PC-3 (cell line): Measurements from ENCODE around the gene PMFBP1.

Experiments used
- EZH2 ChIP-seq: fragments of 300-600 bp; sonication (generic); IDR thresholded peaks from one replicate; pipeline ENCODE4 v1.6.1; 2017; ENCODE audit warnings: antibody characterized with exemption, mild to moderate bottlenecking, low read length; ENCODE audit not compliant: unreplicated experiment
- EZH2phosphoT487 ChIP-seq: fragments of 300-600 bp; sonication (generic); IDR thresholded peaks from 2 replicates; pipeline ENCODE4 v1.6.1; 2018; ENCODE audit warnings: mild to moderate bottlenecking, antibody characterized with exemption, low read length, borderline replicate concordance
- TF ChIP-seq, protein P1 (sequence below): fragments of 300-600 bp; sonication (generic); conservative IDR thresholded peaks from 2 replicates; pipeline ENCODE4 v1.5.1; 2017; ENCODE audit warnings: antibody characterized with exemption, low read depth, mild to moderate bottlenecking, low read length

DNA sequence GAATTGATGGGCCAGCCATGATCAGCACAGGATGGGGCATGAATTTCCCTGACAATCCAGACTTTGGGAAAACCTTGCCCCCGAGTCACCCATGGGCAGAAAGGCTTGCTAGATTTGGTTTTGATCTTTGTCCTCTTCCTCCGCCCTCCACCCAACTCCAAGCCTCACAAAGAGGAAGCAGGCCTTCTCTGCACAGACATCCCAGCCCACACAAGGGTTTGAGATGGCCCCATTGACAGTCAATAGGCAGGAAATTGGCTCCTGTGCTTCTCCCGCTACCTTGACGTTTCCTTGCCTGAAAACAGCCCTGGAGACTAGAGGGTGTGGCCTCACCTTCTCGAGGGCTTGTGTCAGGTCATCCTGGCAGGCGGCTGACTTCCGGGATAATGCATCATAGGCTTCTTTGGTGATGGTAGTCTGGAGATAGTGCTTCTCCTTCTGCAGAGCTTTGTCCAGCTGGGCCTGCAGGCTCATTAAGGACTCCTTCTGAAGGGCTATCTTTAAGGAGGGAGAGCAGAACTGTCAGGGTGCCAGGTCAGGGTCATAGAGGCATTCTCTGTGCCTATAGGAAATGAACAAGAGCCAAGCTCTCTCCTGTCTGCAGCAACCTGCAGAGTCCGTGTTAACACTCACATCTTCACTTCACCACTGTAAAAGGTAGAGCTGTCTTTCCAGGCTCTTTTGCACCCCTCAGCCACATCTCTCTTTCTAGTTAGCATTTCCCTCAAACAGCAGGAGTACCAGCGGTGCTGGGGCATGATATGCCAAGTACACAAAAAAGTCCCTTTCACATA, 46.1 kb downstream of the PMFBP1 start:
- TF ChIP-seq, protein P1, sequence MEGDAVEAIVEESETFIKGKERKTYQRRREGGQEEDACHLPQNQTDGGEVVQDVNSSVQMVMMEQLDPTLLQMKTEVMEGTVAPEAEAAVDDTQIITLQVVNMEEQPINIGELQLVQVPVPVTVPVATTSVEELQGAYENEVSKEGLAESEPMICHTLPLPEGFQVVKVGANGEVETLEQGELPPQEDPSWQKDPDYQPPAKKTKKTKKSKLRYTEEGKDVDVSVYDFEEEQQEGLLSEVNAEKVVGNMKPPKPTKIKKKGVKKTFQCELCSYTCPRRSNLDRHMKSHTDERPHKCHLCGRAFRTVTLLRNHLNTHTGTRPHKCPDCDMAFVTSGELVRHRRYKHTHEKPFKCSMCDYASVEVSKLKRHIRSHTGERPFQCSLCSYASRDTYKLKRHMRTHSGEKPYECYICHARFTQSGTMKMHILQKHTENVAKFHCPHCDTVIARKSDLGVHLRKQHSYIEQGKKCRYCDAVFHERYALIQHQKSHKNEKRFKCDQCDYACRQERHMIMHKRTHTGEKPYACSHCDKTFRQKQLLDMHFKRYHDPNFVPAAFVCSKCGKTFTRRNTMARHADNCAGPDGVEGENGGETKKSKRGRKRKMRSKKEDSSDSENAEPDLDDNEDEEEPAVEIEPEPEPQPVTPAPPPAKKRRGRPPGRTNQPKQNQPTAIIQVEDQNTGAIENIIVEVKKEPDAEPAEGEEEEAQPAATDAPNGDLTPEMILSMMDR = no peak
- TF ChIP-seq EZH2 (no peak), EZH2phosphoT487 (no peak)
